ENCODE results near the gene CTNNBL1. TPM values are rescaled to one million over a fixed set of nuclear protein-coding genes. Genes with fewer than 3 reads are reported as not detected.

The CTNNBL1 gene
- total RNA-seq, 4 donors from 2014 or later, result 25.5 to 38.4 (median 35.1) TPM

DNA sequence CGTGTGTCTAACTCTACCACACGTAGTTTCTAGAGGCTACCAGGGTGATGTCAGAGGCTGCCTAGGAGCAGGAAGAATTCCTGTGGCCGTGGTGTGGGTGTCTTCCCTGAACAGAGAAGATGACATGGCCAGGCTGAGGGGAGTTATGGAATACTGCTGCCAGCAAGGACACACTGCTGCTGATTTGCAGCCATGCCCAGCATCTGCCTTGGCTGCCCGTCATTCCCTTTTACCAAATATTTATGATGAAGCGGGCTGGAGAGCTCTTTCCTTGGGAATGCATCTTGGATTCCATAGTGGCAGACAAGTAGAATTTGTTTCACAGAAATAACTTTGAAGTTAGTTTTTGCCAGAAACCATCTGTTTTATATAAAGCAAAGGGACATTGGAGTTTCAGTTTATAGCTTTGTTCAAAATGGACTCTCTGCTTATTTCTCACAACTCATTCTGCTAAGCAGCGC, 128.3 kb downstream of the CTNNBL1 start:
- TF ChIP-seq POLR2A (IDR thresholded peaks at IDR 0.05) (no peak), EP300 (IDR thresholded peaks at IDR 0.05) (no peak)
- TF ChIP-seq, protein P1, sequence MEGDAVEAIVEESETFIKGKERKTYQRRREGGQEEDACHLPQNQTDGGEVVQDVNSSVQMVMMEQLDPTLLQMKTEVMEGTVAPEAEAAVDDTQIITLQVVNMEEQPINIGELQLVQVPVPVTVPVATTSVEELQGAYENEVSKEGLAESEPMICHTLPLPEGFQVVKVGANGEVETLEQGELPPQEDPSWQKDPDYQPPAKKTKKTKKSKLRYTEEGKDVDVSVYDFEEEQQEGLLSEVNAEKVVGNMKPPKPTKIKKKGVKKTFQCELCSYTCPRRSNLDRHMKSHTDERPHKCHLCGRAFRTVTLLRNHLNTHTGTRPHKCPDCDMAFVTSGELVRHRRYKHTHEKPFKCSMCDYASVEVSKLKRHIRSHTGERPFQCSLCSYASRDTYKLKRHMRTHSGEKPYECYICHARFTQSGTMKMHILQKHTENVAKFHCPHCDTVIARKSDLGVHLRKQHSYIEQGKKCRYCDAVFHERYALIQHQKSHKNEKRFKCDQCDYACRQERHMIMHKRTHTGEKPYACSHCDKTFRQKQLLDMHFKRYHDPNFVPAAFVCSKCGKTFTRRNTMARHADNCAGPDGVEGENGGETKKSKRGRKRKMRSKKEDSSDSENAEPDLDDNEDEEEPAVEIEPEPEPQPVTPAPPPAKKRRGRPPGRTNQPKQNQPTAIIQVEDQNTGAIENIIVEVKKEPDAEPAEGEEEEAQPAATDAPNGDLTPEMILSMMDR (IDR thresholded peaks at IDR 0.05), result no peak
- Histone ChIP-seq H3K4me1 (no peaks in the 10 kb centered on the region), H3K27ac (no peak overlapping the region), H3K4me3 (no peak overlapping the region), H3K27me3 (no peaks in the 10 kb centered on the region), H3K9me3 (no peaks in the 10 kb centered on the region), H3K36me3 (no peaks in the 10 kb centered on the region)
- no peak for DNase-seq (ENCODE audit: low spot score in 2 of 2)
- WGBS, 2 donors, result 58 to 61% methylated on average over 6 of the region's 6 CpGs

DNA sequence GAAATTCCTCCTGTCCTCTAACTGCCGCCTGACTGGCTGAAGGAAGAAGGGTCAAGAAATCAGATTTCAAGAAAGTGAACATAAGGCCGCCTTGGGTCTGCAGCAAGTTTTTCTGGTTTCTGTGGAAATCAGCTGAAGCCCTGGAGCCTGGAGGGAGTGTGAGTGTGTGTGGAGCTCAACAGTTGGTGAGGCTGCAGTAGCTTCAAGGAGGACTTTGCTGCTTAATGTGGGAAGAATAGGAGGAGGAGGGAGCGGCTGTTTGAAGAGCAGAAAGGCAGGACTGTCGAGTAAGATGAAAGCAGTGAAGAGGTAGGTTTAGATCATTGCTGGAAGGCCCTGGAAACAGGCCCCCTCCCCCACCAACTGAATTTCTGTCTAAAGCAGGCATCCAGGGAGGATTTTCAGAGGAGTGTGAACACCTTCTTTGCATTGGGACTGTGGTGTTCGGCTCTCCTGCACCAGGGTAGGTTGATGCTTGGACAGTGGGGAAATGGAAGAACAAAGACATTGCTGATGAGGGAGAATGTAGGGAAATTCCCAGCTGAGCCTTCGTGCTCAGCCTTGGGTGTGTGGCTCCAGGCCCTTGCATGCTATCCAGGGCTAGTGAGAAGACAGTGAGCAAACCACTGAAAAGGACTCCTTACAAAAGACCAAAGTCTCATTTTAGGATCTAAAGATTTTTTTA, 129.6 kb downstream of the CTNNBL1 start:
- H3K4me3 ChIP-seq, result no peak overlapping the region
- no peak for DNase-seq (ENCODE audit: low spot score in 2 of 2)
- no peaks in the 10 kb centered on the region for H3K4me1 ChIP-seq
- no peak overlapping the region for H3K27ac ChIP-seq
- no peaks in the 10 kb centered on the region for H3K36me3 ChIP-seq
- no peaks in the 10 kb centered on the region for H3K9me3 ChIP-seq
- 49 to 54% methylated on average over 6 of the region's 6 CpGs for WGBS, 2 donors
- no peaks in the 10 kb centered on the region for H3K27me3 ChIP-seq
- no peak for TF ChIP-seq EP300 (IDR thresholded peaks at IDR 0.05)
- TF ChIP-seq POLR2A (IDR thresholded peaks at IDR 0.05), result no peak
- TF ChIP-seq, protein P1 (IDR thresholded peaks at IDR 0.05), result no peak

DNA sequence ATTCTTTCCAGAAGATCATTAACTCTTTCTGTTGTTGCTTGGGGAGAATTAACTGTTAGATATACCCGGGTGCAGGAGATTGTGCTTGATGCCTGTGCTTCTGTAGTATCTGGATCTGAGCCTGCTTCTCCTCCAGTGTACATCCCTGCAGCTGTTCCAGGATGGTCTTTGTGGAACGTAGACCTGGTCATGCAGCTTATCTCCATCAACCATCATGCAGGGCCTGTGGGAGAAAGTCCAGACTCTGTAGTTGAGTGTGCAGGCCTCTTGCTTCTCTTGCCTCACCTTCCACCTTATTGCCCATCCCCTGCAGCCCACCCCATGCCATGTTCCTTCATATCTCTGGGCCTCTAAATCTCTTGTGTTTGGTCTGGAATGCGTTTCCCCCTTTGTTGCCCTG, 133.8 kb downstream of the CTNNBL1 start:
- no peak for TF ChIP-seq EP300 (IDR thresholded peaks at IDR 0.05)
- TF ChIP-seq, protein P1 (IDR thresholded peaks at IDR 0.05), result no peak
- no peak for TF ChIP-seq POLR2A (IDR thresholded peaks at IDR 0.05)
- no peaks in the 10 kb centered on the region for H3K9me3 ChIP-seq
- no peaks in the 10 kb centered on the region for H3K36me3 ChIP-seq
- DNase-seq (ENCODE audit: low spot score in 2 of 2), result no peak
- WGBS, 2 donors, result 92 to 93% methylated on average over 3 of the region's 3 CpGs
- H3K4me3 ChIP-seq, result no peak overlapping the region
- H3K4me1 ChIP-seq, result no peaks in the 10 kb centered on the region
- no peaks in the 10 kb centered on the region for H3K27me3 ChIP-seq
- no peak overlapping the region for H3K27ac ChIP-seq

DNA sequence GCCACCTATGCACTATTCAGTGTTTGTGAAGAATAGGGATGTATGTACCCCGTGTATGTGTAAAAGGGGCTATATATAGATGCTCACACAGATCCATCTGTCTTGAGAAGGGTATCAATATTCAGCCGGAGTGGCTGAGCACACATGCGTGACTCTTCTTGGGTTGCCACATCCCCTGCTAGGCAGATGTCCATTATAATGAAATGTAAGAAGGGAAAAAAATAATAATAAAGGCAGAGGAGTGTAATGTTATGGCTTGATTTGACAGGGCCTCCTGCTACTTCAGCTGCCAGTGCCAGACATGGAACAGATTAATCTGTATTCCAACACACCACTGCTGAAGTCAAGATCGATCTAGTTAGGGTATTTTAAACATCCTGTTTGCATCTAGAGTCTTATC, 134.9 kb downstream of the CTNNBL1 start:
- Histone ChIP-seq H3K27me3 (no peaks in the 10 kb centered on the region), H3K4me3 (no peak overlapping the region), H3K36me3 (no peaks in the 10 kb centered on the region), H3K9me3 (no peaks in the 10 kb centered on the region), H3K27ac (no peak overlapping the region), H3K4me1 (no peaks in the 10 kb centered on the region)
- no peak for TF ChIP-seq EP300 (IDR thresholded peaks at IDR 0.05)
- TF ChIP-seq, protein P1 (IDR thresholded peaks at IDR 0.05), result no peak
- TF ChIP-seq POLR2A (IDR thresholded peaks at IDR 0.05), result no peak
- DNase-seq (ENCODE audit: low spot score in 2 of 2), result no peak
- 72 to 76% methylated on average over 4 of the region's 4 CpGs for WGBS, 2 donors

DNA sequence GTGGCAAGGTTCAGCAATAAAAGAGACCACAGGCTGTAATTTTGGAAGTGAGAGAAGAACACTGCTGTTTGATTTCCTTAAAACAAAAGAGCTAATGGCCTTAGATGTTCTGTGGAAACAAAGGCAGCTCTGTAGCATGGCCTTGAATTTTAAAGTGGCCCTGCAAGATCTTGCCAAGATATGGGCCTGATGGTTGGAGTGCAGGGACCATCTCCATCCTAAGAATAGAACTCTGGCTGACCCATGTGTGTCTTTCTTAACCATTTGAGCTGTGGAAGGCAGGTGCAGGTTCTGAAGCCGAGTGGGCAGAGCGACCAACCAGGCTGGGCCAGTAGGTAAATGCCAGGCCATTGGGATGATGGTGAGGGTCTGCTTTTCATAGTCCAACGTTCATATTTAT, 135.3 kb downstream of the CTNNBL1 start:
- no peak for TF ChIP-seq POLR2A (IDR thresholded peaks at IDR 0.05)
- TF ChIP-seq EP300 (IDR thresholded peaks at IDR 0.05), result no peak
- TF ChIP-seq, protein P1 (IDR thresholded peaks at IDR 0.05), result no peak
- 88 to 91% methylated on average over 3 of the region's 3 CpGs for WGBS, 2 donors

More for the DNA sequence above, 135.3 kb downstream of the CTNNBL1 start:
- Histone ChIP-seq H3K9me3 (no peaks in the 10 kb centered on the region), H3K4me3 (no peak overlapping the region), H3K27ac (no peak overlapping the region), H3K4me1 (no peaks in the 10 kb centered on the region), H3K36me3 (no peaks in the 10 kb centered on the region), H3K27me3 (no peaks in the 10 kb centered on the region)
- DNase-seq (ENCODE audit: low spot score in 2 of 2), result no peak
